Measurements from ENCODE around the gene HADH.

DNA sequence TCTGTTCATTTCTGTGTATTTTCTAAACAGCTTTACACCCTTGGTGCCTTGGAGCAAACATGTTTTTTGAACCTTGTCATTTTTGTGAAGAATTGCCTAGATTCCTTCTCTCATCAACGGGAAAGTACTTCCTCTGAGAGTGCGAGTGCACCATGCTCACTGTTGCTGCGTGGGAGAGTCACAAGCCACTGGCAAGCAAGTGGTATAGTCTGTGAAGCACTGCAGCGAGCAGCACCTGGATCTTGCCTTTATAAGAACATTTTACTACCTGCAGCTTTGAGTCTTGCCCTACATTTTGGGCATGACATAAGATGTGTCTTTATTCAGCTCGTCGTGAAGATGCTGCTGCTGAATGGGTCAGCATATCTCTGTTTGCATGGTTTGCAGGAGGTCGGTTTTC, 44.9 kb downstream of the HADH start:
- TF ChIP-seq, protein P1, sequence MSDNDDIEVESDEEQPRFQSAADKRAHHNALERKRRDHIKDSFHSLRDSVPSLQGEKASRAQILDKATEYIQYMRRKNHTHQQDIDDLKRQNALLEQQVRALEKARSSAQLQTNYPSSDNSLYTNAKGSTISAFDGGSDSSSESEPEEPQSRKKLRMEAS (IDR thresholded peaks at IDR 0.05; ENCODE audit: low read depth) = no peak
- TF ChIP-seq, protein P2, sequence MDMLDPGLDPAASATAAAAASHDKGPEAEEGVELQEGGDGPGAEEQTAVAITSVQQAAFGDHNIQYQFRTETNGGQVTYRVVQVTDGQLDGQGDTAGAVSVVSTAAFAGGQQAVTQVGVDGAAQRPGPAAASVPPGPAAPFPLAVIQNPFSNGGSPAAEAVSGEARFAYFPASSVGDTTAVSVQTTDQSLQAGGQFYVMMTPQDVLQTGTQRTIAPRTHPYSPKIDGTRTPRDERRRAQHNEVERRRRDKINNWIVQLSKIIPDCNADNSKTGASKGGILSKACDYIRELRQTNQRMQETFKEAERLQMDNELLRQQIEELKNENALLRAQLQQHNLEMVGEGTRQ (IDR thresholded peaks at IDR 0.05; ENCODE audit: borderline replicate concordance, low read depth, low read length) = no peak
- TF ChIP-seq, protein P3, sequence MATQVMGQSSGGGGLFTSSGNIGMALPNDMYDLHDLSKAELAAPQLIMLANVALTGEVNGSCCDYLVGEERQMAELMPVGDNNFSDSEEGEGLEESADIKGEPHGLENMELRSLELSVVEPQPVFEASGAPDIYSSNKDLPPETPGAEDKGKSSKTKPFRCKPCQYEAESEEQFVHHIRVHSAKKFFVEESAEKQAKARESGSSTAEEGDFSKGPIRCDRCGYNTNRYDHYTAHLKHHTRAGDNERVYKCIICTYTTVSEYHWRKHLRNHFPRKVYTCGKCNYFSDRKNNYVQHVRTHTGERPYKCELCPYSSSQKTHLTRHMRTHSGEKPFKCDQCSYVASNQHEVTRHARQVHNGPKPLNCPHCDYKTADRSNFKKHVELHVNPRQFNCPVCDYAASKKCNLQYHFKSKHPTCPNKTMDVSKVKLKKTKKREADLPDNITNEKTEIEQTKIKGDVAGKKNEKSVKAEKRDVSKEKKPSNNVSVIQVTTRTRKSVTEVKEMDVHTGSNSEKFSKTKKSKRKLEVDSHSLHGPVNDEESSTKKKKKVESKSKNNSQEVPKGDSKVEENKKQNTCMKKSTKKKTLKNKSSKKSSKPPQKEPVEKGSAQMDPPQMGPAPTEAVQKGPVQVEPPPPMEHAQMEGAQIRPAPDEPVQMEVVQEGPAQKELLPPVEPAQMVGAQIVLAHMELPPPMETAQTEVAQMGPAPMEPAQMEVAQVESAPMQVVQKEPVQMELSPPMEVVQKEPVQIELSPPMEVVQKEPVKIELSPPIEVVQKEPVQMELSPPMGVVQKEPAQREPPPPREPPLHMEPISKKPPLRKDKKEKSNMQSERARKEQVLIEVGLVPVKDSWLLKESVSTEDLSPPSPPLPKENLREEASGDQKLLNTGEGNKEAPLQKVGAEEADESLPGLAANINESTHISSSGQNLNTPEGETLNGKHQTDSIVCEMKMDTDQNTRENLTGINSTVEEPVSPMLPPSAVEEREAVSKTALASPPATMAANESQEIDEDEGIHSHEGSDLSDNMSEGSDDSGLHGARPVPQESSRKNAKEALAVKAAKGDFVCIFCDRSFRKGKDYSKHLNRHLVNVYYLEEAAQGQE (IDR thresholded peaks at IDR 0.05; ENCODE audit: low read depth, low read length) = no peak
- TF ChIP-seq RFX5 (IDR thresholded peaks at IDR 0.05; ENCODE audit: low read length) = no peak
- TF ChIP-seq, protein P4, sequence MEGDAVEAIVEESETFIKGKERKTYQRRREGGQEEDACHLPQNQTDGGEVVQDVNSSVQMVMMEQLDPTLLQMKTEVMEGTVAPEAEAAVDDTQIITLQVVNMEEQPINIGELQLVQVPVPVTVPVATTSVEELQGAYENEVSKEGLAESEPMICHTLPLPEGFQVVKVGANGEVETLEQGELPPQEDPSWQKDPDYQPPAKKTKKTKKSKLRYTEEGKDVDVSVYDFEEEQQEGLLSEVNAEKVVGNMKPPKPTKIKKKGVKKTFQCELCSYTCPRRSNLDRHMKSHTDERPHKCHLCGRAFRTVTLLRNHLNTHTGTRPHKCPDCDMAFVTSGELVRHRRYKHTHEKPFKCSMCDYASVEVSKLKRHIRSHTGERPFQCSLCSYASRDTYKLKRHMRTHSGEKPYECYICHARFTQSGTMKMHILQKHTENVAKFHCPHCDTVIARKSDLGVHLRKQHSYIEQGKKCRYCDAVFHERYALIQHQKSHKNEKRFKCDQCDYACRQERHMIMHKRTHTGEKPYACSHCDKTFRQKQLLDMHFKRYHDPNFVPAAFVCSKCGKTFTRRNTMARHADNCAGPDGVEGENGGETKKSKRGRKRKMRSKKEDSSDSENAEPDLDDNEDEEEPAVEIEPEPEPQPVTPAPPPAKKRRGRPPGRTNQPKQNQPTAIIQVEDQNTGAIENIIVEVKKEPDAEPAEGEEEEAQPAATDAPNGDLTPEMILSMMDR (IDR thresholded peaks at IDR 0.05) = no peak
- TF ChIP-seq GABPA (IDR thresholded peaks at IDR 0.05; ENCODE audit: low read depth) = no peak

Measured in SK-N-SH (cell line).